GM19239 (cell line): ENCODE results near the gene ZNF440.
"Not testable (repeated sequence)": the region's sequence is repeated elsewhere in the genome, so short reads cannot be mapped to it uniquely, and the experiment has no call there.

Experiments
- DNase-seq: peaks from one replicate; pipeline ENCODE4 v3.0.0; 2011; ENCODE audit warnings: low spot score; ENCODE audit not compliant: insufficient read length
- FAIRE-seq: peaks from 2 replicates; lab custom pipeline; 2011; peaks lifted over from hg19 to GRCh38; lab: Jason Lieb, UNC

ZNF440 gene

DNA sequence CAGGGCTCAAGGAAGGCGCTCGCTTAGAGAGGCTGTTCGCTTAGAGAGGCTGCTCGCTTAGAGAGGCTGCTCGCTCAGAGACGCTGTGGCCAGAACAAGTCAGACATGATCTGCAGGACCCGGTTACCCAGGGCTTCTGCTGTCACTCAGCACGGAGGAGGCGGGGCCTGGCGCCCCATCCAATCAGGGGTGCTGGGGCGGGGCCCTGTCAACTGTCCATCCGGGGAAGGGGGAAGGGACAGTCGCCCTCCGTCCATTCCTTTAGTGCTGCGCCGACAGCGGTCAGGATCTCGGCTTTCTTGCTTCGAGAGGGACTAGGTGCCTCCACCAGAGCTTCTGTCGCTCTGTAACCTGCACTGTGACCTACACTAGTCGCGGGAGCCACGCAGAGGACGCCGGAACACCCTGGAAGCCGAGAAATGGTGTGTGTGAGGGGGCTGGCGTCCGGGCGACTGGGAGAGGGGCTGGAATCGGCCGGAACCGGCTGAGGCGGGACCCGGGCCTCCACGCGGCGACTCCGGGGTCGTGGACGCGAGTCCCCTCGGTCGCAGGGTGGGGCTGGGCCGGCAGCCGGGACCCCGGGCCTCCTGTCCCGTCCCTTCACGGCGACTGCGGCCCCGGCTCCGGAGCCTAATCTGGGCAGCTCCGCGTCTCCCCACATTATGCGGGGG, at the start of gene ZNF440:
Gene ZNF440 (plus strand): TSS at position 245 of the 671 bp plus-strand sequence. CDS start 175 bp downstream, at position 420.
- peak; percentile 92 for DNase-seq
- peak; percentile 90 for FAIRE-seq

DNA sequence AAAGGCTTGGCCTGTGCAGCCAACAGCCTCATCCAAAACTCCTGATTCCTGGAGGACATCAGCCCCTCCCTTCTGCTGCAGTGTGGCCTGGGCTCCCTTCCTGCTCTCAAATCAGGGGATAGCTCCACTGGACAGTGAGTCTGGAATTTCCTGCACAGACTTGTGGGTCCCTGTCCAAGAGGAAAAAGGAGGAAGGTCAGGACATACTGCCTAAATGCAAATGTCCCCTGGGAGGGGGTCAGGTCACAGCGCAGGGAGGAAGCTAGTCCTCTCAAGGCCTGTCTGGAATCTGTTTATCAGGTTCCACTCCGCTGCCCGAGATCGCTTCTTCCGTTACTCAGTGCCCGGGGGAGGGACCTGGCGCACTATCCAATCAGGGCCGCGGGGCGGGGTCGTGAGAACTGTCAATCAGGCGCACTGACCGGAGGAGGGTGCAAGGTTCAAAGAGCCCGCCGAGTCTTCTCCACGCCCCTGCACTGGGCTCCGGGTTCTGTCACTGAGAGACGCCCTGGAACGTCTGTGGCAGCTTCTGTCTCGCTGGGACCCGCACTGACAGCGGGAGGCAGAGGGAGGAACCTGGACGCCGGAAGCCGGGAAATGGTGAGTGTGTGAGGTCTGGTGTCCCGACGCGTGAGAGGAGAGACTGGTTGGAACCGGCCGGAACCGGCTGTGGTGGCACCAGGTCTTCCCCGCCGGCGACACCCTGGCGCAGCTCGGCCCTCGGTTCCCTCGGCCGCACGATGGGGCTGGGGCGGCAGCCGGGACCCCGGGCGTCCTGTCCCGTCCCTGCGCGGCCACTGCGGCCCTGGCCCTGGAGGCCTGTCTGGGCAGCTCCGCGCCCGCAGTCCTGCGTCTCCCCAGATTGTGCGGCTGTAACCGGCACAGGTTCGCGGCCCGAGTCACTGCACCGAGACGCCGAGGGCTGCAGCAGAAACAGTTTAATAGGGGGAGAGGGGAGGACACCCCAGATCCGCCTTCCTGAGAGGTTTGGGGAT, 47.2 kb upstream of the ZNF440 start, which contains the start of gene ZNF441:
Gene ZNF441 (plus strand): TSS at position 404 of the 995 bp plus-strand sequence. CDS start 194 bp downstream, at position 598.
- peak; percentile 94 for FAIRE-seq
- peak; percentile 72 for DNase-seq

DNA sequence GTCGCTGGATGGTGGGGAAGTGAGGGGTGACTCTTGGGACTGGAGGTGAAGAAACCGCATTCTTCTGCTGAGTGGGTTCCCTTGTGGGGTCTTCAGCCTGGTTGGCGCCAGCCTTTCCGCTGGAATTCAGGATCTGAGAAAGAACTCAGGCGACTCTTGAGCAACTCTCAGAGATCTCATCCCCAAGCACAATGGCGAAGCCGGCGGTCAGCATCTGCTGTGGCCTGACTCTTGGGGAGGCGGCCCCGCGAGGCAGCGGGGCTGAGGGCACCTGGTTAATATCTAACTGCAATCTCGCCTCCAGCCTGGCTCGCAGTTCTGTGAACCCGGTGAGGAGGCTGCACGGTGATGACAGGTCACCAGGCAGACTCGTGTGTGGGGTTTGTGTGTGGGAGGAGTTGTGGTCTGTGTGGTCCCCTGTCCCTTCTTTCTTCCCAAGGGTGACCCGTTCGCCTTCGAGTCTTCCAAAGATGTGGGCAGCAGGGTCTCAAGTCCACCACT, 46.4 kb upstream of the ZNF440 start:
- peak; percentile 50 for DNase-seq
- FAIRE-seq: peak; percentile 83

DNA sequence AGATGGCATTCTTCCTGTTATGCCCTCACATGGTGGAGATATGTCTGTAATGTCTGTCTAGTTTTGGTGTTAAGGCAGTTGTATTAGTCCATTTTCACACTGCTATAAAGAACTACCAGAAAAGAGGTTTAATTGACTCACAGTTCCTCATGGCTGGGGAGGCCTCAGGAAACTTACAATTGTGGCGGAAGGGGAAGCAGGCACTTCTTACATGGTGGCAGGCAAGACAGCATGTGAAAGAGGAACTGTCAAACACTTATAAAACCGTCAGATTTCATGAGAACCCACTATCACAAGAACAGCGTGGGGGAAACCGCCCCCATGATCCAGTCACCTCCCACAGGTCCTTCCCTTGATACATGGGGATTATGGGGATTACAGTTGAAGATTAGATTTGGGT, 44.1 kb upstream of the ZNF440 start:
- no peak for DNase-seq
- no peak for FAIRE-seq

DNA sequence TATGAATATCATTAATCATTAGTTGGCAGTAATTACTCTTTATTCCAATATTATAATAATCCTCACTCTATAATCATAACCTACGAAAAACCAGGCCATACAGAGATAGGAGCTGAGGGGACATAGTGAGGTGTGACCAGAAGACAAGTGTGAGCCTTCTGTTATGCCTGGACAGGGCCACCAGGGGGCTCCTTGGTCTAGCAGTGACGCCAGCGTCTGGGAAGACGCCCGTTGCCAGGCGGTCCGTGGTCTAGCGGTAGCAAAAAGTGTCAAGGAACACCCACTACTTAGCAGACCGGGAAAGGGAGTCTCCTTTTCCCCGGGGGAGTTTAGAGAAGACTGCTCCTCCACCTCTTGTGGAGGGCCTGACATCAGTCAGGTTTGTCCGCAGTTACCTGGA, 42.6 kb upstream of the ZNF440 start:
- FAIRE-seq, DNase-seq: not testable (repeated sequence)

DNA sequence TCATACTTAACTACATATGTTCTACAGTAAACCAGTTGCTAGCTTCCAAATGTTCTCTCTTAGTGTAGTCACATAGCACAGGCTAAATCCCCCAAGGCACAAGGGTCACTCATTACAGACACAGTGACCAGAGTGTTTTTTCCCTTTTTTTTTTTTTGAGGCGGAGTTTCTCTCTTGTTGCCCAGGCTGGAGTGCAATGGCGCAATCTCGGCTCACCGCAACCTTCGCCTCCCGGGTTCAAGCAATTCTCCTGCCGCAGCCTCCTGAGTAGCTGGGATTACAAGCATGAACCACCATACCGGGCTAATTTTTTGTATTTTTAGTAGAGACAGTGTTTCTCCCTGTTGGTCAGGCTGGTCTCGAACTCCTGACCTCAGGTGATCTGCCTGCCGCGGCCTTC, 37.4 kb upstream of the ZNF440 start:
- DNase-seq, FAIRE-seq: not testable (repeated sequence)

DNA sequence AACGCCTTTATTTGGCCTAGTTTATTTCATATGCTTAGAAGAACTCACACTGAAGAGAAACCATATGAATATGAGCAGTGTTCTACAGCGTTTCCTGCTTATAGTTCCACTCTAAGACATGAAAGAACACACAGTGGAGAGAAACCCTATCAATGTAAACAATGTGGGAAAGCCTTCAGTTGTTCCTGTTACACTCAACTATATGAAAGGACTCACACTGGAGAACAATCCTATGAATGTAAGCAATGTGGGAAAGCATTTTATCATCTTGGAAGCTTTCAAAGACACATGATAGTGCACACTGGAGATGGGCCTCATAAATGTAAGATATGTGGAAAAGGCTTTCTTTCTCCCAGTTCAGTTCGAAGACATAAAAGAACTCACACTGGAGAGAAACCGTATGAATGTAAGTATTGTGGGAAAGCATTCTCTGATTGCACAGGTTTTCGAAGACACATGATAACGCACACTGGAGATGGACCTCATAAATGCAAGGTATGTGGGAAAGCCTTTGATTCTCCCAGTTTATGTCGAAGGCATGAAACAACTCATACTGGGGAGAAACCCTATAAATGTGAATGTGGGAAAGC, 33.5 kb upstream of the ZNF440 start:
- no peak for DNase-seq
- no peak for FAIRE-seq

DNA sequence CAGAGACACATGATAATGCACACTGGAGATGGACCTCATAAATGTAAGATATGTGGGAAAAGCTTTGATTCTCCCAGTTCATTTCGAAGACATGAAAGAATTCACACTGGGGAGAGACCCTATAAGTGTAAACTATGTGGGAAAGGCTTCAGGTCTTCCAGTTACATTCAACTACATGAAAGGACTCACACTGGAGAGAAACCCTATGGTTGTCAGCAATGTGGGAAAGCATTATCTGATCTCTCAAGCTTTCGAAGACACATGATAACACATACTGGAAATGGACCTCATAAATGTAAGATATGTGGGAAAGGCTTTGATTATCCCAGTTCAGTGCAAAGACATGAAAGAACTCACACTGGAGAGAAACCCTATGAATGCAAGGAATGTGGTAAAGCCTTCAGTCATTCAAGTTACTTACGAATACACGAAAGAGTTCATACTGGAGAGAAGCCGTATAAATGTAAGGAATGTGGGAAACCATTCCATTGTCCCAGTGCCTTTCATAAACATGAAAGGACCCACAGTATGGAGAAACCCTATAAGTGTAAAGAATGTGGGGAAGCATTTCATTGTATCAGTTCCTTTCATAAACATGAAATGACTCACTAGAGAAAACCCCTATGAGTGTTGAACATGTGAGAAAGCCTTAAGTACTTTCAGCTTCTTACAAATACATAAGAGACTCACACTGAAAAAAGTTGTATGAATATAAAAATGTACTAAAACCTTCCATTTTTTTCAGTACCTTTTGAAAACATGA, 32.6 kb upstream of the ZNF440 start:
- FAIRE-seq: no peak
- no peak for DNase-seq

DNA sequence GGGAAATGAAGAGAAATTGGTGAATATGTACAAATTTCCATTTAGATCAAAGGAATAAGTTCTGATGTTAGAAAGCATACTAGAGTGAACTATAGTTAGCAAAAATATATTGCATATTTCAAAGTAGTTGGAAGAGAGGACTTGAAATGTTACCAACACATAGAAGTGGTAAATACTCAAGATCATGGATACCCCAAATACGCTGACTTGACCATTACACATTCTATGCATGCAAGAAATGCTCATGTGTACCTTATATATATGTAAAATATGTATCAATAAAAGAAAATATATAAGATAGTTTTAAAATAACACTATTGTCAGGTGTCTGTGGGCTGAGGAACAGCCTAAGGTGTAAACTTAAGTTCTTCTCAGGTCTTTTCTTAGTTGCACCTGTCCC, 30.3 kb upstream of the ZNF440 start:
- FAIRE-seq (no peak), DNase-seq (no peak)

DNA sequence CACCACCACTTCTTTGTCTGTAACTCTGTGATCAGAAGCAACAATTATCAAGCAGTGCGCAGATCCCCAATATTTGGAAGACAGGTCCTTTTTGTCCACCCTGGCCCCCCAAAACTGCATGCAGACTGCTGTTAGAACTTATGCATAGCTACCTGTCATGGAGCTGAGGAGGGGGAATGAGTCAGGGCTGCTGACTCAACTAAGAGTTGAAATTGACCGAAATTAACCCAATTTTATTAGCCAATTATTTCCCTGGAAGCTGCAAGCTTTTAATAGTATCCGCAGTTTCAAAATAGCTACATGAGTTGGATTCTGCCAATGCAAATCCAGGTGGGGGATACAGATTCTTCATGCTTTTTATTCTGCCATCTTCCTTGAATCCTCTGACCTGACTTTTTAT, 29.7 kb upstream of the ZNF440 start:
- FAIRE-seq (no peak), DNase-seq (no peak)

DNA sequence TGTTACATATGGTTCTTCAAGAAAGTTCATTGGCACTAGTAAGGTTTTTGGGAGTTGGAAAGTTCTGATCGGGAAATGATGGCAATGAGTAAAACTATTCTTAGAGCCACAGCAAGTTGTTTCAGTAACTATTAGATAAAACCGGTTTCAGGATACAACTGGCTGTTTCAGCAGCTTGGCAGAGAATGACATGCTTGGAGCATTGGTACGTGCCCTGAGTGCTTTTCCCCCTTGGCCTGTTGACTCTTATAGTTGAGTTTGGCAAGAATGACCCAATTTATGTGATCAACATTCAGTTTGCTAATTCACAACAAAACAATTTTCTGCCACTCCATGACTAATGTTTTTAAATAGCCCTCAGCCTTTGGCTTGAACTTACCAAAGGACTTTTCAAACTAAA, 26.5 kb upstream of the ZNF440 start:
- DNase-seq (no peak), FAIRE-seq (no peak)

DNA sequence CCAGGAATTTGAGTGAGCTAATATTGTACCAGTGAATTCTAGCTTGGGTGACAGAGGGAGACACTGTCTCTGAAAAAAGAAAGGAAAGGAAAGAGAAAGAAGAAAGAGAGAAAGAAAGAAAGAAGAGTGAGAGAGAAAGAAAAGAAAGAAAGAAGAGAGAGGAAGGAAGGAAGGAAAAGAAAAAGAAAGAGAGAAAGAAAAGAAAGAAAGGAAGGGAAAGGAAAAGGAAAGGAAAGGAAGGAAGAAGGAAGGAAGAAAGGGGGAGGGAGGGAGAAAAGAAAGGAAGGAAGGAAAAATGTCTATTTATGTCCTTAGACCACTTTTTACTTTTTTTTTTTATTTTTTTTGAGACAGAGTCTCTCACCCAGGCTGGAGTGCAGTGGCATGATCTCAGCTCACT, 21.1 kb upstream of the ZNF440 start:
- no peak for FAIRE-seq
- DNase-seq: no peak

DNA sequence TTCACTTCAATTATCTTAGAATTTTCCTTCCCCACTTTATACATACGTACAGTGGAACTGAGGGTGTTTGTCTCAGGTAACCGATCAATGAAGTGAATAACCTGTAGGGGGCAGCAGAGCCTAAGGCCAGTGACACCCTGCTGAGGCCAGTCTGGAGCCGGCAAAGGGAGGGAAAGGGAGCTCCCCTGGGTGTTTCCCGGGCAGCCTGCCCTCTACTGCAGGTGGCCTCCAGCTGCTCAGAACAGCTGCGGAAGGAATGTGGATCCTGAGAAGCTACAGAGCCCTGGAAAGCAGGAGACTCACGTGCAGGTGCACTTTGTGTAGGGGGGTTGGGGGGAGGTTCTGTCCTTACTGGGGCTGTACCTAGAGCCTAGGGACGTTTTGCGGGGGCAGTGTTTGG, 16.6 kb upstream of the ZNF440 start:
- DNase-seq (peak; percentile 57), FAIRE-seq (peak; percentile 97)

DNA sequence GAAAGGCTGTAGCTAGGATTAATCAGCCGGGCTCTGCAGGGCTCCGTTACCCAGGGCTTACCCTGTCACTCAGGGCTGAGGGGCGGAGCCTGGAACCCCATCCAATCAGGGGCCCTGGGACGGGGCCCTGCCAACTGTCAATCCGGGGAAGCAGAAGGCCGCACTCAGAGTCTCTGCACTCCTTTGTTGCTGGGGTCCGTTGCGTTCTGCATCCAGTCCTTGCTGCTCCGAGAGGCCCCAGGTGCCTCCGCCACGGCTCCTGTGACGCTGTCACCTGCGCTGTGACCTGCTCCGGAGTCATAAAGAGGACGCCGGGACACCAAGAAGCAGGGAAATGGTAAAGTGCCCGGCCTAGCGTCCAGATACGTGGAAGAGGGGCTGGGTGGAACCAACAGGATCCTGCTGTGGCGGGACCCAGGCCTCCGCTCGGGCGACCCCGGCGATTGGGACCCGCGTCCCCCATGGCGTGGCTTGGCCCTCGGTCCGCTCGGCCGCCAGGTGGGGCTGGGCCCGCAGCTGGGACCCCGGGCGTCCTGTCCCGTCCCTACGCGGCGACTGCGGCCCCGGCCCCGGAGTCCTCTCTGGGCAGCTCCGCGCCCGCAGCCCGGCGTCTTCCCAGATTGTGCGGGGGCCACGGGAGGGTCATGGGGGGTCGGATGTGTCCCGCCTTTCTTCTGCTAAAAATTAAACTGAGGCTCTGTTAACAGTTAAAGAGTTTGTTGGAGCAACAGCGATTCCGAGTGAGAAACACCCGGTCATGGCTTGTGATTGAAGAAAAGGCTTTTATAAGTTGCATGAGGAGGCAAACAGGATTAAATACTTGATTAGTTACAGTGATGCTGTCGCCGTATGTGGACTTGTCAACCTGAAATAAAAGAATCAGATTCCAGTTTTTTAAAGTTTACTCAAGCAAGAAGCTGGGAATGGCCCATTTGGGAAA, 15.4 kb upstream of the ZNF440 start, which contains the start of gene ZNF491:
Gene ZNF491 (plus strand): TSS at position 133 of the 940 bp plus-strand sequence. CDS start 7,431 bp downstream, outside the sequence.
- FAIRE-seq (peak; percentile 95), DNase-seq (peak; percentile 81)

DNA sequence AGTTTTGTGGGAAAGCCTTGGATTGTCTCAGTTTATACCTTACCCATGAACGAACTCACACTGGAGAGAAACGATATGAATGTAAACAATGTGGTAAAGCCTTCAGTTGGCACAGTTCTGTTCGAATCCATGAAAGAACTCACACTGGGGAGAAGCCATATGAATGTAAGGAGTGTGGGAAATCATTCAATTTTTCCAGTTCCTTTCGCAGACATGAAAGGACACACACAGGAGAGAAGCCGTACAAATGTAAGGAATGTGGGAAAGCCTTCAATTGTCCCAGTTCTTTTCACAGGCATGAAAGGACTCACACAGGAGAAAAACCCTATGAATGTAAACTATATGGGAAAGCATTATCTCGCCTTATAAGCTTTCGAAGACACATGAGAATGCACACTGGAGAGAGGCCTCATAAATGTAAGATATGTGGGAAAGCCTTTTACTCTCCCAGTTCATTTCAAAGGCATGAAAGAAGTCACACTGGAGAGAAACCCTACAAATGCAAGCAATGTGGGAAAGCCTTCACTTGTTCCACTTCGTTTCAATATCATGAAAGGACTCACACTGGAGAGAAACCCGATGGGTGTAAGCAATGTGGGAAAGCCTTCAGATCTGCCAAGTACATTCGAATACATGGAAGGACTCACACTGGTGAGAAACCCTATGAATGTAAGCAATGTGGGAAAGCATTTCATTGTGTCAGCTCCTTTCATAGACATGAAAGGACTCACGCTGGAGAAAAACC, 7.5 kb upstream of the ZNF440 start:
- no peak for DNase-seq
- no peak for FAIRE-seq

DNA sequence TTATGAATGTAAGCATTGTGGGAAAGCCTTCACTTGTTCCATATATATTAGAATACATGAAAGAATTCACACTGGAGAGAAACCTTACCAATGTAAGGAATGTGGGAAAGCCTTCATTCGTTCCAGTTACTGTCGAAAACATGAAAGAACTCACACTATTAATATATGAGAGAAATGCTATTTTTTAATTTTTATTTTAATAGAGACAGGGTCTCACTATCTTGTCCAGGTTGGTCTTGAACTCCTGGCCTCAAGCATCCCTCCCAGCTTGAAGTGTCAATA, 7.0 kb upstream of the ZNF440 start:
- FAIRE-seq (no peak), DNase-seq (no peak)

DNA sequence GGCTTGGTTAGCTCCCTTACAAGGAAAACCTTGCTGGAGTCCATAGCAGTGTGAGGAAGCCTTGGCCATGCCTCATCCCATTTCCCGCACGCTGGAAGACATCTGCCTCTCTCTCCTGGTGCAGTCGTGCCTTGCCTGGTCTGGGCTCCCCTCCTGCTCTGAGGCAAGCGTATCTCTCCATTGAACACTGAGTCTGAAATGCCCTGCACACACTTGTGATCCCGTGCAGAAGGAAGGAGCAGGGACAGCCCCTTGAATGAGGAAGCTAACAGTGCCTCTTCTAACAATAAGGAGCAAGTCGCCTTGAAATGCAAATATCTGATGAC, 407 bp upstream of the ZNF440 start:
- FAIRE-seq (no peak), DNase-seq (peak; percentile 15)

DNA sequence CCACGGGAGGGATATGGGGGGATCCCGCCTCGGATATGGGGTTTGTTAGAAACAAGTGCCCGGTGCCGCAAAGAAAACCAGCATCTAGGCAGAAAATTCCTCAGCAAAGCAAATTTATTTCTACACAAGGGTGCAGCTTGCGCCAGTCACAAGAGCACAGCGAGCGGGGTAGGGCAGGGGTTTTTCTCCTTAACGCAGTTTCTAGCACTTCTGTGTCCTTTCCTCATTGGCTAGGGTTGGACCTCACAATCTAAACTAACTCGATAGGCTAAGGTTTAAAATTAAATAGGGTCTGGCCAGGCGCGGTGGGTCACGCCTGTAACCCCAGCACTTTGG, 595 bp downstream of the ZNF440 start:
- FAIRE-seq (no peak), DNase-seq (no peak)
